HG03457 (cell line): ENCODE results near the gene TAF10.

Experiments
- ATAC-seq: cut with Tn5 transposase; IDR thresholded peaks from one replicate; pipeline ENCODE4 v1.9.1; 2021; ENCODE audit warnings: moderate number of reproducible peaks; ENCODE audit not compliant: unreplicated experiment

TAF10 gene

DNA sequence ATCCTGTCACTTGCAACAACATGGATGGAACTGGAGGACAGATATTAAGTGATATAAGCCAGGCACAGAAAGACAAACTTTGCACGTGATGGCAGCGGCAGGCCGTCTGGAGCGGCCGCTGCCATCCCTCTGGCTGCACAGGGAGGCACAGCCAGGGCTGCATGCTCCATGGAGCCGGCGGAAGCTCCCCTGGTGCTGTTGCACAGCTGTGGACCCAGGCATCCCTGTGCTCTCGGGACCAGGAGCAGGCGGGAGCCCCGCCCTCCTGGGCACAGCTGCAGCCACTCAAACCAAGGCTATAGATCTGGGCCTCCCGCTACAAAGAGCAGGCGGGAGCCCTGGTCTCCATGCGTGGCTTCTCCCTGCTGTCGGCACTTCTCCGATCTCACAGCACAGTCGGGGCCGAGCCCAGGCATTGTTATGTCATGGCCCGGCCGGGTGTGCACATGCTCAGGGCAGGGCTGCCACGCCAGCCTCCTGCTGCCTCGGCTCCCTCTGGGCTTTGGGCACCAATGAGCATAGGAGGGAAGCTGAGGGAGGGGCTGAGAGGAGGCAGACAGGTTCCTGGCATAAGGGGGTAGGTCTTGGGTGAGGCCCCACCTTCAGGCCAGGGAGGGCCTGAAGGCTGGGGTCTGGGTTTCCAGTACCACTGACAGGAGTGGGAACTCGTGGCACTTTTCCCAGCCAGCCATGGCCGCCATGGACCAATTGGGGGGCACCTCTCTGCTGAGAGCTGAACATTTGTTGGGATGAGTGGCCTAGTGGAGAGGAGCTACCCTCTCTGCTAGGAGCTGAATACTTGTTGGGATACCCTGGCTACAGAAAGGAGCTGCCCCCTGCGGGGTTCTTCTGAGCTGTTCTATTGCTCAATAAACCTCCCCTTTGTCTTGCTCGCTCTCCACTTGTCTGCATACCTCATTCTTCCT lies 25.3 kb downstream of the TAF10 start:
- ATAC-seq = no peak

- no peak for ATAC-seq
These were observed 27.5 kb downstream of the TAF10 start for GRCh38 chr11:6584528-6584927.

DNA sequence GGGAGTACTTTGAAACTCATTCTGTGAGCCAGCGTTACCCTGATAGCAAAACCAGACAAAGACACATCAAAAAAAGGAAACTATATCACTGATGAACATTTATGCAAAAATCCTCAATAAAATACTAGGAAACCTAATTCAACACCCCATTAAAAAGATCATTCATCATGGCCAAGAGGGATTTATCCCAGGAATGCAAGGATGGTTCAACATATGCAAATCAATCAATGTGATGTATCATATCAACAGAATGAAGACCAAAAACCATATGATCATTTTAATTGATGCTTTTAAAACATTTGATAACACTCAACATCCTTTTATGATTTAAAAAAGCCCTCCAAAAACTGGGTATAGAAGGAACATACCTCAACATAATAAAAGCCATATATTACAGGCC lies 28.4 kb downstream of the TAF10 start:
- ATAC-seq = no peak

- no peak for ATAC-seq
These were observed 32.3 kb downstream of the TAF10 start for GRCh38 chr11:6579681-6580080.

GRCh38 chr11:6578134-6578533 lies 33.9 kb downstream of the TAF10 start:
- no peak for ATAC-seq

DNA sequence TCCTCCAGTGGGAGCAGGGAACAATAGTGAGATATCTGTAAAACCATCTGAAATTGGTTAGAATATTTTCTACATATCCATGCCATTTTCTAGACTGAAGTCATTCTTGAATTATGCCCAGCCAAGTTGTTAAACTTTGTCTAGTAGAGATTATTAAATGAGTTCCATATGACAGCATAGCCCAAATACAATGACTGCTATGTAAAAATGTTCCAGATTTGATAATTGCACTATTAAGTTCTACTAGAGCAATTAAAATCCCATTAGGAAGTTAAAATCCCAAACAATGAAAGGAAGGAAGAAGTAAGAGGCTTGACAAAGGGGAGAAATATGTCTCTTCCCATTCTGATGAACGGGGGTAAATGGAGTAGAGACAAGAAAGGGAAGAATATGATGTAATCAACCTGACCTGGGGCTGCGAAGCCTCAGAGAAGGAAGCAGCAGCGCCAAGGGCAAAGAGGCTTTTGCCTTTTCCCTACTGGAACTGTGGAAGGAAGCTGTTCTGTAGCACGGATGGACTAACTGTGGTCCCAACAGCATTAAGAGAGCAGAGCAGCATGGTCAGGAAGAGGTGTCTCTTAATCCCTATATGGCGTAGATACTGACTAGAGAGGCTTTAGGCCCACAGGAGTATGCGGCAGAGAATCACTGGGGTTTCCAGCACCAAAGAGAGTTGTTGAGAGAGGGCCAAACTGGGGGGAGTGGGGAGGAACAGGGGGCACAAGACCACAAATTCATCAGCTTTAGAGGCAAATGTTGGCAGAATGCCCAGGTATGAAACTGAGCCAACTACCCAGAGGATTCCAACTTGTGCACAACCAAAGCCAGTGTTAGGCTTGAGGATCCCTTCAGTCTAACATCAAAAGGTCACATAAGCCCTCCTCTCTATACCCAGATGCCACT lies 35.3 kb downstream of the TAF10 start:
- no peak for ATAC-seq

- no peak for ATAC-seq
These were observed 37.0 kb downstream of the TAF10 start for GRCh38 chr11:6574816-6575715.

DNA sequence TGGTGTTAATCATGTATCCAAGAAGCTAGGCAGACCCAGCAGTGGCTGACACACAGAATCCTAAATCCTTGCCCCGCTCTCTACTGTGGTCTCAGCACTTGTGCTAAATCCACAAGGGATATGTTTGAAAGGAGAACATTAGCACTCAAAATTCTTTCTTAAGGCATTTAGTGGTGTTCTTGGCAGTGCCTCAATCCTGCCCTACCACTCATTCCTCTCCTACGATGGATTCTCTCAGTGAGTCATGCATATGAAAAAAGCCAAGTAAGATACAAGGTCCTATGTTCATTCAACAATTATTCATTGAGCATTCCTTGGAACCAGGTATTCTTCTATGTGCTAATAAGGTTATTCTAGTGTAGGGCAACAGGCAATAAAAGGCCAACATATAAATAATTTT lies 39.8 kb downstream of the TAF10 start:
- ATAC-seq = no peak

GRCh38 chr11:6571434-6572008 lies 40.5 kb downstream of the TAF10 start:
- ATAC-seq = no peak

DNA sequence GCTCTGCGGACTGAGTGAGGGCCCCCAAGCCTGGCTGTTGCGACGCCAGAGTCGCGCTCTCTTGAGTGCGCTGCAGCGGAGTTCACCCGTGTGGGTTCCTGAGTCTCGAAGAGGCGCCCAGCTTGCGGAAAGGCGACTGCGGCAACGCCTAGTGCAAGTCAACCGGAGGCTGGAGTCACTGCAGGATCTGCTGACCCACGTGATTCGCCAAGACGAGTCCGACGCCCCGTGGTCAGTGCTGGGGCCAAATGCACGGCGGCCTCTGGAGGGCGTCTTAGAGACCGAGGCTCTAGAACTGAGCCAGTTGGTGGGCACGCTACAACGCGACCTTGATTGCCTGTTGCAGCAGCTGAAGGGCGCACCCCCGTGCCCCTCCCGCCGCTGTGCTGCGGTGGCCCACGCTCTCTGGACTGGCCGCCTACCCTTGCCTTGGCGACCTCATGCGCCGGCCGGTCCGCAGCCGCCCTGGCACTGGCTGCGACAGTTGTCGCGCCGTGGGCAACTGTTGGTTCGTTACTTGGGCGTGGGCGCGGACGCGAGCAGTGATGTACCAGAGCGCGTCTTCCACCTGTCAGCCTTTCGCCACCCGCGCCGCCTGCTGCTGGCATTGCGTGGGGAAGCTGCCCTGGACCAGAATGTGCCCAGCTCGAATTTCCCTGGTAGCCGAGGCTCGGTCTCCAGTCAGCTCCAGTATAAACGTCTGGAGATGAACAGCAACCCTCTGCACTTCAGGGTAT lies 41.2 kb downstream of the TAF10 start:
- no peak for ATAC-seq

GRCh38 chr11:6569706-6570105 lies 42.3 kb downstream of the TAF10 start:
- no peak for ATAC-seq

GRCh38 chr11:6568191-6568918 lies 43.7 kb downstream of the TAF10 start:
- no peak for ATAC-seq

GRCh38 chr11:6567371-6567745 lies 44.7 kb downstream of the TAF10 start:
- ATAC-seq = no peak

- no peak for ATAC-seq
These were observed 45.2 kb downstream of the TAF10 start for GRCh38 chr11:6566704-6567370.

GRCh38 chr11:6565988-6566703 lies 45.9 kb downstream of the TAF10 start:
- ATAC-seq = no peak

- no peak for ATAC-seq
These were observed 46.7 kb downstream of the TAF10 start for GRCh38 chr11:6565325-6565724.

DNA sequence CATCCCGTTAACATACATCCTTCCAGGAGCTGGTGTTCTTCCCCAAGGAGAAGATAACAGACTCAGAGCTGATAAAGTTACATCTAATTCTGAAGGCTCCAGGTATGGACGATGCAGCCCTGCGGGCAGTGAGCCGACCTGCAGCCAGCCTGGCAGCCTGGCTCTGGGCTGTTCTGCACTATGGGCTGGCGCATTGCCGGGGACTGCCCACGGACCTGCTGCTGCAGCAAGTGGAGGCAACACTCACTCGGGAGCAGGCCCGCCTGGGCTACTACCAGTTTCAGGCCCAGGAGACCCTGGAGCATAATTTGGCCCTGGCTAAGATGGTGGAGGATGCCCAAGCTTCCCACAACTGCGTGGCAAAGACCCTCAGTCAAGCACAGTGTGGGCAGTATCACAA lies 48.3 kb downstream of the TAF10 start:
- no peak for ATAC-seq

DNA sequence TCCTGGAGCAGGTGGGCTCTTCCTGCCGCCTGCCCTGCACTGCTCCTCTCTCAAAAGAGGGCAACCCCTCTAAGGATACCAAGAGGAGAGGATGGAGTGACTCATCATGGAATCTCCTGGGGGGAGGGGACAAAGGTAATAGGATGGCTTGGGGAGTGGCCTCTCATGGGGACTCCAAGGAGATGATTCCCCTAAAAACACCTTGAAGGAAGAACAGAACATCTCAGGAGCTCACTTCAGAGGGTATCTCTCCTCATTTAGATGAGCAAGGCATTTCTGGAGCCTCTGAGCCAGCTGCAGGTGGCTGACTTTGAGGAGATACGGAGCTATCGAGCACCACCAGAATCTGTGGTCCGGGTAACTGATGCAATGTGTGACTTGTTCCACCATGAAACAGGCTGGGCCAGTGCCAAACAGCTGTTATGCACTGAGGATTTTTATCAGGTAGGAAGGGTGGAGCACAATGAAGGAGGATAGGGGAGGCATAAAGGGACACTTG lies 48.8 kb downstream of the TAF10 start:
- no peak for ATAC-seq
